Lung microvascular endothelial cell (primary cell): ENCODE data around the gene CCT3. TPM values are rescaled to one million over a fixed set of nuclear protein-coding genes. Genes with fewer than 3 reads are reported as not detected.
"Not testable (repeated sequence)": the region's sequence is repeated elsewhere in the genome, so short reads cannot be mapped to it uniquely, and the experiment has no call there.

Experiments
- DNase-seq, 2 donors: peaks; one replicate each; pipeline versions ENCODE4 v3.0.0 to v3.0.0-alpha.2; 2010; ENCODE audit warnings: low read depth in 2 of 2
- total RNA-seq: library from RNA; depleted of rRNA; stranded (reverse); fragments of >200 nt; gene quantifications from 2 replicates; pipeline ENCODE4 v1.2.1, GENCODE V29; 2014

CCT3 gene
- total RNA-seq, 1 donor from 2014 or later, result 374 TPM

DNA sequence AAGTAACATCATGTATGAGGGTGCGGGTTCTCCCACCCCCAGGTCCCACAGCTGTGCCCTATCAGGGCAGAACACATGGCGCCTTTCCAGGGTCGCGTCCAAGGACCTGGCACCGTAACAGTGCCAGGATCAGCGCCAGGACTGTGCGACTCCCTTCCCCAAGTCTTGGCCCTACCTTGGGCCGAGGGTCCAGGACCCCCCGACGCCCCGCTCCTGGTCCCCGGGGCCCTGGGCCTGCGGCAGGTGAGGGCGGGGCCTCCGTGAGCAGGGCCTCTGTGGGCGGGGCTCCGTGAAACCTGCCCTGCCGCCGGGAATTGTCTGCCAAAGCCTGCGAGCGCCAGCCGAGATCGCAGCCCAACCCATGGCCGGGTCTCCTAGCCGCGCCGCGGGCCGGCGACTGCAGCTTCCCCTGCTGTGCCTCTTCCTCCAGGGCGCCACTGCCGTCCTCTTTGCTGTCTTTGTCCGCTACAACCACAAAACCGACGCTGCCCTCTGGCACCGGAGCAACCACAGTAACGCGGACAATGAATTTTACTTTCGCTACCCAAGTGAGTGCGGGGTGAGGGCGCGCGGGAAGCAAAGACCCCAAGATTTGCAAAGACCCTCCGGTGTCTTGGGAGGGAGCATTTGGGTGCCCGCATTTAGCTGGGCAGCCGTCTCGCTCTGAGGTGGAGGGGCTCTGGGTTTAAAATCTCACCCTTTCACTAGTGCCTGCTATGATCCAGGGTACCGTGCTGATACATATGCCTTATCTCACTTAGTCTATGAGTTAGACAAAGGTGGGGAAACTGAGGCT, 31.0 kb upstream of the CCT3 start, which contains the start of gene RHBG:
Gene RHBG (plus strand): TSS at position 323 of the 796 bp plus-strand sequence. CDS start 39 bp downstream, at position 362.
- DNase-seq, result peak; percentile 10 to 42

DNA sequence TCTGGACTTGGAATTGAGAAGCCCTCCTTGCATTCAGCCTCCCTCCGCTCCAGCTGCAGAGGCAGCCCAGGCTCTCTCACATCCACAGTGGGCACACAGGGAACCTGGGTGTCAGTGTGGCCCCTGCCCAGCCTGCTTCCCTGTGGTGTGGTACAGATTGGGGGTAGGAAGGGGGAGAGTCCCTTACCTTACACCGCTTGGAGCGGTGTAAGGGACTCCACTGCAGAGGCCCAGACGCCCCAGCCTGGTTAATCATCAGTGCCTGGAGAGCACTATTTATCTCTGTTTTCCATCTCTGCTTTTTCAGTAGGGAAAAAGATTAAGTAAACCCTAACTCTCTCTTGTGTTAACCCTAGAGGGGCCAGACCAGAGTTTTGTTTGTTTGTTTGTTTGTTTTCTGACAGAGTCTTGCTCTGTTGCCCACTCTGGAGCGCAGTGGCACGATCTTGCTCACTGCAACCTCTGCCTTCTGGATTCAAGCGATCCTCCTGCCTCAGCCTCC, 30.1 kb upstream of the CCT3 start:
- no peak for DNase-seq

DNA sequence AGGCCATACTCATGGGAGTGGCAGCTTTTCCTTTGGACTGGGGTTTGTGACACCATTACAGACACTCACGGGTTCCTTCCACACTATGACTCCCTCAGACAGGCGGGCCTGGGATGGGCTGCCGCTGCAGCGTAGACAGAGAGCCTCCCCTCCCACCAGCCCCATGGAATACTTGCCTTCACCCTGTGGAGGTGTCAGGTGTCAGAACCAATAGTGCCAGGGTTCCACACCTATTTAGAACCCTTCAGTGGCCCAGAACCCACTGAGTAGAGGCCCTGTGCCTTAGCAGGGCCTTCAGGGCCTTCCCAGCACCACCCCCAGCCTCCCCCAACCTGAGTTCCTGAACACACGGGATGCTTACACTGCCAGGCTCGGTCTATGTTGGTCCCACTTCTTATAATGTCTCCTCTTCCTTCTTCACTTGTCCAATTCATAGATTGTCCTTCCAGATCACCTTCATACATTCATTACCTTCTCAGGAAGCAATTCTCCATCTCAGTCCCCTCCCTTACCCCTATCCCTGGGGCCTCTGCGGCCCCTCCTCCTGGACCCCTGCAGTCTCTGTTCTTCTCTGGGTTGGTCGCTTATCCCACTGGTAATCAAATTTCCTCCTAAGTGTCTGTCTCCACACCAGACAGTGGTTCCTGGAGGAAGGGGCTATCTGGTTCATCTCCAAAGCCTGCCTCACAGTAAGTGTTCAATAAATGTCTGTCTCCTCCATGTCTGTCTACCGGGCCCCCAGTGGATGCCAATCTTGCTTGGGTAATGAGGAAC, 29.5 kb upstream of the CCT3 start:
- no peak for DNase-seq

DNA sequence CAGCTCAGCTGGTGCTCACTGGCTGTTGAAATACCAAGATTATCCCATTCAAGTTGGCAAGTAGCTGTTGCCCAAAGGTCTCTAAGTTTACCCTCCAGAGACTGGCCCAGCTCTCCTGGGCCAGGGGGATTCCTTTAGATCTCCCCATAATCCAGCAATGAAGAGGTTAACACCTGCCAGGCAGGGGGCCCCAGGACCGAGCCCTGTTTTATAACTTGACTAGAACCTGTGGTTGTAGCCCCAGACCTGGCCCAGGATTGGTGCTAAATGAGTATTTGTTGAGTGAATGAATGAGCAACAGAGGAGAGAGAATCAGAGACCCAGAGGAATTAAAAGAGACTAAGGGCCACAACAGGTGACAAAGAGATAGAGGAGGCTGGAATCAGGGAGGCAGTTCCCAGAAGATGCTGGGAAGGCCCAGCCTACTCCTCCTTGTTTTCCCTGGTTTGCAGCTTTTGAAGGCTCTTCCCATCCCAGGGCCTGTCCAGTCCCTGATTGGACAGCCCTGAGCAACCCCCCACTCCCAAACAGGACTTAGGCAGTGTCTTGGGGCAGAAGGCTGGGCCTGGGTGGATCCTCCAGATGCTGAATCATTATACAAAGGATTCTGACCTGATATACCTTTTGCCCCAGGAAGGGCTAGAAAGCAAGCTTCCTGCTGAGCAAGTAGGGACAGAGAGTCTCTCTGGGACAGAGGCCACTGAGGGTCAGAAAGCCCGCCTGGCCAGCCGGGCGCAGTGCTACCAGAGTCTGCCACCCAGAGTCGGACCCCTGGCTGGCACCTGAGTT, 28.5 kb upstream of the CCT3 start:
- DNase-seq, result no peak

DNA sequence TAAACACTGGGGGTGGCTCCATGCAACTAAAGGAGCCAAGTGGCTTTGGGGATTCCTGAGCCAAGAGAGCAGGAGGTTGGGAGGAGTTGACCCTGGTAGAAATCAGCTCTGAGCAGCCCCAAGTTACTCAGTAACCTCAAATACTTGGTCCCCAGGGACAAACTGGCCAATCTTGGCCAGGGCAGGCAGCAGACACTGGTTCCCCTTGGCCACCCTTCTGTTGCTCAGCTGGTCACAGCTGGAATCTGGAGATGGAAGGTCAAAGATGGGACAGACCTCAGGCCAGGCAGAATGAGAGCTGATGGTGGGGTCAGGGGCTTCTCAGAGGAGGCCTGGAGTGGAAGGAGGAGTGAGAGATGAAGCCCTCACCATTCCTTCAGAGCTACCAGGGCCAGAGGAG, 27.7 kb upstream of the CCT3 start:
- DNase-seq, result no peak

DNA sequence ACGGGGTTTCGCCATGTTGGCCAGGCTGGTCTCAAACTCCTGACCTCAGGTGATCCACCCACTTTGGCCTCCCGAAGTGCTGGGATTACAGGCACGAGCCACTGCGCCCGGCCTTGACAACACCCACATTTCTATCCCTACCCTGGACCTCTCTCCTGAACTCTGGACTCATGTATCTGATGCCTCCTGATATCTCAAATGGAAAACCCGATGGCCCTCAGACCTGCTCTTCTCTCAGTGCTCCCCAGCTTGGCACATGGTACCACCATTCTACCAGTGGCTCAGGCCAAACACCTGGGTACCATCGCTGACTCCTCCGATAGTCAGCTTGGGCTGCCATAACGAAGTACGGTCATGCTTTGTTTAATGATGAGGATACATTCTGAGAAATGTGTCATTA, 22.4 kb upstream of the CCT3 start:
- no peak for DNase-seq

DNA sequence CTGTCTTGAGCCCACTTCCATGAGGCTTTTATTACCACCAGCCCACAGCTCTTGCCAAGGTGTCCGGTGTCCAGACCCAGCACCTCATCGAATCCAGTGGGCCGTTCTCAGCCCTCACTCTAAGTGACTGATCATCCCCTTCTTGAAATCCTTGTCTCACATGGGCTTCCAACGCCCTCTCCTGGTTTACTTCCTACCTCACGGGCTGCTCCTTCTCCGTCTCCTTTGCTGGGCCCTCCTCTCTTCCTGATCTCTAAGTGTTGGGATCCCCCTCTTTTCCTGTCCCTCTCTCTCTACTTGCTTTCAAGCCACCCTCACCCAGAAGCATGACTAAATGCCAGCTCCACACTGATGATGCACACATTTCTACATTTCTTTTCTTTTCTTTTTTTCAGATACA, 21.9 kb upstream of the CCT3 start:
- DNase-seq, result peak in 1 of 2 donors; percentile 20

DNA sequence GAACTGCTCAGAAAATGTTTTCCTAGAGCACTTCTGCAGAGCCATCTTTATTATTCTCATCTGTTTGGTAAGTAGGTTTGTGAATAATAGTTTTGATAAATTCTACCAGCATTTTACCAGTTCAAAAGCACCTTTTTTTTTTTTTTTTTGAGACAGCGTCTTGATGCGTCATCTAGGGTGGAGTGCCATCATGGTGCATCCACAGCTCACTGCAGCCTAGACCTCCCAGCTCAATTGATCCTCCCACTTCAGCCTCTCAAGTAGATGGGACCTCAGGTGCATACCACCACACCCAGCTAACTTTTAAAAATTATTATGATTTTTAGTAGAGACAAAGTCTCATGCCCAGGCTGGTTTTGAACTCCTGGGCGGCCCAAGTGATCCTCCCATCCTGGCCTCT, 21.2 kb upstream of the CCT3 start:
- no peak for DNase-seq

DNA sequence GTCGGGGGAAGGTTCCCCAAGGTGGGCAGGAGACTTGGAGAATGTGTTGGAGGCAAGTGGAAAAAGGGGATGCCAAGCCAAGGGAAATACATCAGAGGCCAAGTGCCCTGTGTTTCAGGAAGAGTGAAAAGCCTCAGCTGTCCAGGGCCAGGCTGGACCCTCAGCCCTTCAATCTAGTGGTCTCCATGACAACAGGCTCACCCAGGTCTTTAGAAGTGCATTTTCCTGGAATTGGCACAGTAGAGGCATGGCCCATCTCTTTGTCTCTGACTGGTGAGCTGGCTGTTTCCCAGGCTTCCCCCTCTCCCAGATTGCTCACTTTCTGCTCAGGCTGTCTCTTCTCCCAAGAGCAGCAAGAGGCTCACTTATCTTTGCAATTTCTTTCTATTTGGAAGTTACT, 20.5 kb upstream of the CCT3 start:
- DNase-seq, result no peak

DNA sequence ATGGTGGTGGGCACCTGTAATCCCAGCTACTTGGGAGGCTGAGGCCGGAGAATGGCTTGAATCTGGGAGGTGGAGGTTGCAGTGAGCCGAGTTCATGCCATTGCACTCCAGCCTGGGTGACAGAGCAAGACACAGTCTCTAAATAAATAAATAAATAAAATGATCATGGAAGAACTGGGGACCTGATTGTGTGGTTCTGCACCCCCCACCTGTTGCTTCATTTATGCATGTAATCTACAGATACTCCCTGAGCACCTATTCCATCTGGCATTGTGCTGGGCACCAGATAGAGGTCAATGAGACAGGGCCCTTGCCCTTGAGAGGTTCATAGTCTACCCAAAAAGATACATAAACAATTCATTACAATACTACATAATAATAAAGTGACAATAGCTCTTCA, 19.9 kb upstream of the CCT3 start:
- no peak for DNase-seq

DNA sequence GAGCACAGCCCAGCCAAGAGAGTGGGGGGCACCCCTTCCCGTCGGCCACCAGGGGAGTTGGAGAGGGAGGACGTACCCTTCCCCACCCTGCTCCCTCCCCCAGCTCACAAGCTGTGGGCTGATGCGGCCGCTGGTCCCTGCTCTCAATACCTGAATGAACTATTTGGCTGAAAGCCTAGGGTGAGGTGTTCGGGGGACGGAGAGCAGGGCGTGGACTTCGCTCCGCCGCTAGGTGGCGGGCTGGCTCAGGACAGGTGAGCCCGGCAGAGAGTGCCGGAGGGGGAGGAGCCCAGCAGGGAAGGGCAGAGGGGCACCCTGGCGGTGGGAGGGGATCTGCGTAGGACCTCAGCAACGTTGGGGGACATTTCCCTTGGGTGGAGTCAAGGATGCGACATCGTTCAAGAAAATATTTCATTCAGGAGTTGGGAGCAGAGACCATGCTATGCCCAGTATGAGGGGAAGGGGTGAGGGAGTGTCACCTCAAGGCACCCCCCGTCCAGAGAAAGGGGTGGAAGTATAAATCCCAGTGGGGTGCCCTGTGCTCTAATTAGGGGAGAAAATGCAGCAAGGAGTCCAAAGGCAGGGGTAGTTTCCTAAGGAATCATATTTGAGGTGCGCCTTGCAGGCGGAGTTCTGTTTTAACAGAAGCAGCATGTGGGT, 18.9 kb upstream of the CCT3 start:
- DNase-seq, result peak; percentile 18 to 57

DNA sequence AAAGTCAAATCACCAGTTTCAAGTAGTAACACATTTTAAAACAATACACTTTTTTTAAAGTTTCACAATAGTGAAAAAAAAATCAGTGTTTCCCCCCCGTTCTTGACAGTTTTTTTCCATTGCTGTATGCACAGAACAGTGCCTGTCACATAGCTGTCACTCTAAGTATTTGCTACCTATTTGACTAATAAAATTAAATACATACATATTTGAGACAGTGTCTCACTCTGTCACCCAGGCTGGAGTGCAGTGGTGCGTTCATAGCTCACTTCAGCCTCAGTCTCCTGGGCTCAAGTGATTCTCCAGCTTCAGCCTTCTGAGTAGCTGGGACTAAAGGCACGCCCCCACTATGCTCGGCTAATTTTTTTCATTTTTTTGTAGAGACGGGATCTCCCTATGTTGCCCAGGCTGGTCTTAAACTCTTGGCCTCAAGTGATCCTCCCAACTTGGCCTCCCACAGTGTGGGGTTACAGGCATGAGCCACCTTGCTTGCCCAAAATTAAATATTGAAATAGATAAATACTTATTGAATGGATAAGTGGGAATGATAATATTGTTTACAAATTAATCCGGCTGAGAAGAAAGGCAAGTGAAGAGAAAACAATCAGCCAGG, 18.3 kb upstream of the CCT3 start:
- no peak for DNase-seq

DNA sequence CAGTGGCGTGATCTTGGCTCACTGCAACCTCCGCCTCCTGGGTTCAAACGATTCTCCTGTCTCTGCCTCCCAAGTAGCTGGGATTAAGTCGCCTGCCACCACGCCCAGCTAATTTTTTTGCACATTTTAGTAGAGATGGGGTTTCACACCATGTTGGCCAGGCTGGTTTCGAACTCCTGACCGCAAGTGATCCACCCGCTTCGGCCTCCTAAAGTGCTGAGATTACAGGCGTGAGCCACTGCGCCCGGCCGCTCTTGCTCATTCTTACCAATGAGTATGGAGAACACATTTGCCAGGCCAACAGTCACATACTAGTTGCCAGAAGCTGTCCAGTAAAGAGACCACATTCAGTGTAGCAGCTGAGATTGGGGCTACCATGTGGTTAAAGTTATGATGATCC, 14.4 kb upstream of the CCT3 start:
- not testable (repeated sequence) for DNase-seq

DNA sequence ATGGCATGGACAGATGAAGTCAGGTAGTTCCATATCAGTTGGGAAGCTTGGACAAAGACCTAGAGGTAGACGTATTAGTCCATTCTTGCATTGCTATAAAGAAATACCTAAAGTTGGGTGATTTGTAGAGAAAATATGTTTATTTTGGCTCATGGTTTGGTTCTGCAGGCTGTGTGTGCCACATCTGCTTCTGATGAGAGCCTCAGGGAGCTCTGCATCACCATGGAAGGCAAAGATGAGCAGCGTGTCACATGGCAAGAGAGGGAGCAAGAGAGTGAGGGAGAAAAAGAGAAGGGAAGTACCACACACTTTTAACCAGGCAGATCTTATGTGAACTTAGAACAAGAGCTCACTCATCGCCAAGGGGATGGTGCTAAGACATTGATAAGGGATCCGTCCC, 9.2 kb upstream of the CCT3 start:
- no peak for DNase-seq

DNA sequence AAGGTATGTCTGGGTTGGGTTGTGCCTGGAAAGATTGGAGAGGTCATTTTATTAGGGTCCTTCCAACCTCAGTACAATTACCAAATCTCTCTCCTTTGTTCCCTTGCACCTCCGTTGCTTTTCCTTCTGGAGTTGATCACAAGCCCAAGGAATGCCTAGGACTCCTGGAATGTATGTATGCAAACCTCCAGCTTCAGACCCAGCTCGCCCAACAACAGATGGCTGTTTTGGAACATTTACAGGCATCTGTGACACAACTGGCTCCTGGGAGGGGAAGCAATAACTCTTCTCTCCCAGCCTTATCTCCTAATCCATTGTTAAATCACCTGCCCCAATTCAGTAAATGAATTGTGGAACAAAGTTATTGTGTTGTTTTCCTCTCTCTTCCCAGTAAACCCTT, 8.5 kb upstream of the CCT3 start:
- peak in 1 of 2 donors; percentile 30 for DNase-seq

DNA sequence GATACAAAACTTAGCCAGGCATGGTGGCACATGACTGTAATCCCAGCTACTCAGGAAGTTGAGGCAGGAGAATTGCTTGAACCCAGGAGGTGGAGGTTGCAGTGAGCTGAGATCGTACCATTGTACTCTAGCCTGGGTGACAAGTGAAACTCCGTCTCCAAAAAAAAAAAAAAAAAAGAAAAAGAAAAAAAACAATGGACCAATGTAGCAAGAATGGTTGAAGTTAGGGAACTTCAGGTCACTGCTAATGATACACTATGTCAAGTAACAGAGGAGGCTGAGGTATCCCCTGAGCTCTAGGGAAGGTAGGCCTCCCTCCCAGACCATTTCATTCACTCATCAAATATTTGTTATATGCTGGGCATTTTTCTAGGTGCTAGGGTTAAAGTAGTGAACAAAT, 7.9 kb upstream of the CCT3 start:
- DNase-seq, result not testable (repeated sequence)

DNA sequence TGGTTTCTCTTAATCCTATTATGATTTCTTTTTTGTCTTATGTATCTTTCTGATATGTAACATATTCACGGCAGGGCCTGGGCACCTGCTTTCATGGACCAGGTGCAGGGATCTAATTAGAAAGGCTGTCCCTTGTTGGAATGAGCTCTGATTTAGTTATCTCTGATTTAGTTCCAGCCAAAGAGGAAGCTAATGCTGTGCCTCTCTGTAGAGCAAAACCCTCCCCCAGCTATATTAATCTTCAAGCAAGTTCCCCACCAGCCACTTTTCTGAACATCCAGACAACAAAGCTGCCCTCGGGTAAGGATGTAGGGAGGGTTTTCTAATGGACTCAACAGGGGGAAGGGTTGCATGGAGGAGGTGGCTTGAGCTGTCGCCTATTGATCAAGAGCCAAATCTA, 6.3 kb upstream of the CCT3 start:
- DNase-seq, result no peak

DNA sequence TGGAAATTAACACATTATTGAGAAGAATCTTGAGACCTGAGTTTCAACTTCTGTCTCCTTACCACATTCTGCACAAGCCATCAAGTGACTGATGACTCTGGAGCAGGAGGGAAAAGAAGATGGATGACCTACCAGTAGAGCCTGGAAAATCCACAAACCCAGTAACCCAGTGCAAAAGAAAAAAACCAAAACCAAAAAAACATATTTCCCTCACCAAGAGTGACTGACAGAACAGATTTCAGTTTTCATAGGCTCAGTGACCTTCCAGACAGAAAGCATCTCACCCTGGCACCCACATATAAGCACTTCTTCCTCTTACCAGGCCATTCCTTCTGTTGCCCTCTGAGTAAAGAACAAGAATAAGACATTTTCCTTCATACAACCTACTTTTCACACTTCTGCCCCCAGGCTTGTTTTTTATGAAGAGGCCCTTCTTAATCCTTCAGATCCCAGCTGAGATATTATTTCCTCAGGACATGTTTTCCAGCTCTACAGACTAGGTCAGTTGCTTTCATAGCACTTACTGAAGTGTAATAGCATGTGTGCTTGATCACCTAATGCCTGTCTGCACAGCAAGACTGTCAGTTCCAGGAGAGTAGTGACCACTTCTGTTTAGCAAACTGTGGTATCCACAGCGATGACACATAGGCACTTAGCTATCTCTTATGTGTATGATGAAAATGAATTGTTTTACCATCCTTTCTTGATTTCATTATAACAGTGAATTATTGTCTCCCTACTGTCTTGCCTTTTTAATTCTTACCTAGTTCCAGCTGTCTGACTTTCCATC, 4.3 kb upstream of the CCT3 start:
- DNase-seq, result no peak

DNA sequence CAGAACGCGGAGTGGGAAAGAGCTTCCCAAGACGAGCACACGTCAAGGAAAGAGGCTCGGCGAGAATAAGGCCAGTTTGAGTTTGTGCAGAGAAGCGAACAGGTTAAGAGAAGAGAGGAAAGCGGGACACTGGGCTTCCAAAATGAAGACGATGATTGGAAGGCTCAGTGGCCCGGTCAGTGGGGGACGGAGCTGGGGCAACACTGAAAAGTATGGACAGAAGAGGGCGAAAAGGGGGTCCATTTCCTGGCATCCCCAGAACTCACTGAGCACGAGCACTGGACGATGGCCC, 258 bp downstream of the CCT3 start:
- DNase-seq, result no peak
